NB4 (cell line): ENCODE results near the gene ULK3.

Experiments used
- DNase-seq: peaks from one replicate; pipeline ENCODE4 v3.0.0; 2010; ENCODE audit warnings: low read depth
- H3K4me3 ChIP-seq: one replicate; pipeline ENCODE4 v1.5.1; 2011; ENCODE audit warnings: mild to moderate bottlenecking, low read depth, low read length, moderate library complexity
- MYC ChIP-seq: IDR thresholded peaks from 2 replicates; pipeline ENCODE4 v1.6.1; 2011; ENCODE audit warnings: low read depth, low read length
- POLR2A ChIP-seq: IDR thresholded peaks from 2 replicates; pipeline ENCODE4 v1.6.1; 2011; ENCODE audit warnings: mild to moderate bottlenecking; ENCODE audit not compliant: insufficient read length; ENCODE audit errors: extremely low read depth
- TF ChIP-seq, protein P1 (sequence below): IDR thresholded peaks from 2 replicates; pipeline ENCODE4 v1.6.1; 2011; ENCODE audit warnings: low read depth, low read length
- TF ChIP-seq, protein P2 (sequence below): IDR thresholded peaks from one replicate; pipeline ENCODE4 v1.5.1; 2012; ENCODE audit warnings: low read depth, low read length

Gene ULK3, protein sequence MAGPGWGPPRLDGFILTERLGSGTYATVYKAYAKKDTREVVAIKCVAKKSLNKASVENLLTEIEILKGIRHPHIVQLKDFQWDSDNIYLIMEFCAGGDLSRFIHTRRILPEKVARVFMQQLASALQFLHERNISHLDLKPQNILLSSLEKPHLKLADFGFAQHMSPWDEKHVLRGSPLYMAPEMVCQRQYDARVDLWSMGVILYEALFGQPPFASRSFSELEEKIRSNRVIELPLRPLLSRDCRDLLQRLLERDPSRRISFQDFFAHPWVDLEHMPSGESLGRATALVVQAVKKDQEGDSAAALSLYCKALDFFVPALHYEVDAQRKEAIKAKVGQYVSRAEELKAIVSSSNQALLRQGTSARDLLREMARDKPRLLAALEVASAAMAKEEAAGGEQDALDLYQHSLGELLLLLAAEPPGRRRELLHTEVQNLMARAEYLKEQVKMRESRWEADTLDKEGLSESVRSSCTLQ

DNA sequence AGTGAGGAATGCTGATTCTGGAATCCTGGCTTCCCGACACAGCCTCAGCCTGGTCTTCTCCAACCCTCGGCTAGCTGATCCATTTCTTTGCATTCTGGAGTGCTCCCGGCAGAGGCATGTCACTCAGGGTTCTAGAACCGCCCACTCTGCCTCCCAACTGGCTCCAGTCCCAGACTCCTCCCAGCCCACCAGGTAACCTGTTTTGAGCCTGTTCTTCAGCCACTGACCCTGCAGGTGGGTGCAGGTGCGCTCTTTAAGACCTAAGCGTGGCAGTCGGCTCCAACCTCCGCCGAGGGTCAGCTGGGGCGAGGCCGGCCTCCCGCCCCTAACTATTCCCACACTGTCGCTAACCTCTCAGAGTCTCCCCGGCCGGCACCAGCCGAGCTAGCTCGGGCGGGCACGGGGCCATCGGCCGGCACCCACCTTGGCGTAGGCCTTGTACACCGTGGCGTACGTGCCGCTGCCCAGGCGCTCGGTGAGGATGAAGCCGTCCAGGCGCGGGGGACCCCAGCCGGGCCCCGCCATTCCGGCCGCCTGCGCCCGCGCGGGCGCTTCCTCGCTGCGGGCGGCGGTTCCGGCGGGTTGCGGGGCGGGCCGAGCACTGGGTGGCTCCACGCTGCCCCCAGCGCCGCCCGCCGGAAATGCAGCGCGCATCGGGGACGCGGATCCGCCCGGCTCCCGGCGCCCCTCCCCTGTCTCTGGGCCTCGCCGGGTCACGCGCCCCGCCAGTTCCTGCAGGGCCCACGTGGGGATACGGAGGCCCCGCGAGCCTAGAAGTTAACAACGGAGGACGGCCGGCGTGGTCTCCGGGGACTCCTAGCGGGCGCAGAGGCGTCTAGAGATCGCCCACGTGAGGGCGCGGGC, at the start of gene ULK3:
ULK3 (minus strand) TSS at position 576 of the 864 bp plus-strand sequence; CDS start at position 525, 51 bp downstream.
- DNase-seq = peak; percentile 96
- peak within 1 kb of the TSS; percentile 81 for H3K4me3 ChIP-seq
- TF ChIP-seq, protein P1, sequence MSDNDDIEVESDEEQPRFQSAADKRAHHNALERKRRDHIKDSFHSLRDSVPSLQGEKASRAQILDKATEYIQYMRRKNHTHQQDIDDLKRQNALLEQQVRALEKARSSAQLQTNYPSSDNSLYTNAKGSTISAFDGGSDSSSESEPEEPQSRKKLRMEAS = peak; percentile 97
- TF ChIP-seq POLR2A = peak; percentile 83
- peak; percentile 98 for TF ChIP-seq MYC
- TF ChIP-seq, protein P2, sequence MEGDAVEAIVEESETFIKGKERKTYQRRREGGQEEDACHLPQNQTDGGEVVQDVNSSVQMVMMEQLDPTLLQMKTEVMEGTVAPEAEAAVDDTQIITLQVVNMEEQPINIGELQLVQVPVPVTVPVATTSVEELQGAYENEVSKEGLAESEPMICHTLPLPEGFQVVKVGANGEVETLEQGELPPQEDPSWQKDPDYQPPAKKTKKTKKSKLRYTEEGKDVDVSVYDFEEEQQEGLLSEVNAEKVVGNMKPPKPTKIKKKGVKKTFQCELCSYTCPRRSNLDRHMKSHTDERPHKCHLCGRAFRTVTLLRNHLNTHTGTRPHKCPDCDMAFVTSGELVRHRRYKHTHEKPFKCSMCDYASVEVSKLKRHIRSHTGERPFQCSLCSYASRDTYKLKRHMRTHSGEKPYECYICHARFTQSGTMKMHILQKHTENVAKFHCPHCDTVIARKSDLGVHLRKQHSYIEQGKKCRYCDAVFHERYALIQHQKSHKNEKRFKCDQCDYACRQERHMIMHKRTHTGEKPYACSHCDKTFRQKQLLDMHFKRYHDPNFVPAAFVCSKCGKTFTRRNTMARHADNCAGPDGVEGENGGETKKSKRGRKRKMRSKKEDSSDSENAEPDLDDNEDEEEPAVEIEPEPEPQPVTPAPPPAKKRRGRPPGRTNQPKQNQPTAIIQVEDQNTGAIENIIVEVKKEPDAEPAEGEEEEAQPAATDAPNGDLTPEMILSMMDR = peak; percentile 25

DNA sequence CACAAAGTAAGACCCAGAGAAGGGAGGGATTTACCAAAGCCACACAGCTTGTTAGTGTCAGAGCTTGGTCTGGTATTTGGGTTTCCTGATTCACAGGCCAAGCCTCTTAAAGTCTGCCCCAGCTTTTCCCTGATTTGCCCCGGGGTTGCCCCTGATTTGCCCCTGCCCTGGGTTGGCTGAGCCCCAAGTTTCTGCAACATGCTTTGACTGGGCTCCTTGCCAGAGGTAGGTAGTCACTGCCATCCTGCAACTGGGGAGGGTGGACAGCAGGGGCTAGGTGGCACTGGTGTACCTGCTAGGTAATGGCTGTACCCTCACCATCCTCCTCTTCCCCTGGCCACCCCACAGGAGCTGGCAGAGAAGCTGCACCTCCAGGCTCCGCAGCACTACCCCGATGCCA, 49.4 kb upstream of the ULK3 start:
- TF ChIP-seq, protein P1 = no peak
- no peak for TF ChIP-seq MYC
- TF ChIP-seq, protein P2 = no peak
- TF ChIP-seq POLR2A = no peak
- no peak for DNase-seq
- H3K4me3 ChIP-seq = no peak overlapping the region

DNA sequence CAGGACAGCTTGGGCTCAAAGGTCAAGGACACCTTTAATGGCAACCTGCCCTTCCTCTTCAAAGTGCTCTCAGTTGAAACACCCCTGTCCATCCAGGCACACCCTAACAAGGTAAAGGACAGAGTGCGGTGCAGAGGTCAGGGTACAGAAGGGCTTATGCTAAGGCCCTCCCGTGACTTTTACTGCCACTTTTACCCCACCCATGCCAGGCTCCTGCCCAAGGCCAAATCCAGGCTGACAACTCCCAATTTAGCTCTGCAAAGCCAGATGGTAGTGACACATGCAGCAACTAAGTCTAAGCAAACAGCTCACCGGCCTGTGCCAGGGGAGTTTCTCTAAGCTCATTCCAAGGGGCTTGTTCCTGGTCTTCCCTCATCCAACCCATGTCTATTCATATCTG, 48.5 kb upstream of the ULK3 start:
- TF ChIP-seq, protein P1 = no peak
- no peak for TF ChIP-seq POLR2A
- no peak for TF ChIP-seq MYC
- TF ChIP-seq, protein P2 = no peak
- no peak overlapping the region for H3K4me3 ChIP-seq
- no peak for DNase-seq

DNA sequence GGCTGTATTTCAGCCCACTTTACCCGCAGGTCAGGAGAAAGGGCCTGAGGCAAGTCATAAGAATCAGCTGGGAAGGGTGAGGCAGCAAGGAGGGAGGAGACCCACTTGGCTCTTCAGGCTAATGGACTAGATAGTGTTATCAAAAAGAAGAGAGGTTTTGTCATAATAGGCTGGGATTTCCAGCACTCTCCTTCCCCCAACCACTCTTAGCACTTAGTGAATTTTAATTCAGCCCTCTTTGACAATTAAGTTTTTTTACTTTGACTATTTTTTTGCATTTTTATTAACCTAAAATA, 47.7 kb upstream of the ULK3 start:
- peak overlapping the region; percentile 95 for H3K4me3 ChIP-seq
- TF ChIP-seq, protein P1 = no peak
- TF ChIP-seq MYC = no peak
- TF ChIP-seq POLR2A = no peak
- TF ChIP-seq, protein P2 = no peak
- no peak for DNase-seq

DNA sequence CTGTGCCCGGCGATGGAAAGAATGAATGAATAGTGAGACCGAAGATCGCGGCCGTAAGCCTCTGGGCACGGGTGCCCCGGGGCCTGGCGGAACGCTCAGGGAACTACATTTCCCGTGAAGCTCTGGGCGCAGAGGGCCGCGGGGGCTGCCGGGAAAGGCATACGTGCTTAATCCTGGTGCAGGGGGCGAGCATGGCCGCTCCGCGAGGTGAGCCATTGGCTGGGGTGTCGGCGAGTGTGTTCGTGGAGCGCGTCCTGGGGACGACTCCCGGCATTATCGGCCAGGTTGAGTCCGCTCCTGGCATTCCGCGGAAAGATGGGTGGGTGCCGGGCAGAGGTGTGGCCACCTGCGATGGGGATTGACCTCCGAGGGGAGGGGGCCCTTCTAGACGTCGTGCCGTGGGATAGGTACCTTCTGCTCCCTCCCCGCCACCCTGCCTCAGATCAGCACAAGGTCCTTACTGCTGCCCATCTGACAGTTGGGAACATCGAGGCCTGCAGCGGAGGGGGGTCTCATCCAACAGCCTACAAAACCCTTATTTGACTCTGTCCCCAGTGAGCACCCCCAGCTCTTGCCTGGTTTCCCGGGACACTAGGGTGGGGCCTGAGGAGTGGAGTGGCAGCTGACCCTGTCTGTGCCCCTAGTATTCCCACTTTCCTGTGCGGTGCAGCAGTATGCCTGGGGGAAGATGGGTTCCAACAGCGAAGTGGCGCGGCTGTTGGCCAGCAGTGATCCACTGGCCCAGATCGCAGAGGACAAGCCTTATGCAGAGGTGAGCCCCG, 47.1 kb upstream of the ULK3 start, which contains the start of gene MPI:
MPI (plus strand) TSS at position 160 of the 782 bp plus-strand sequence; CDS start at position 192, 32 bp downstream.
- peak within 1 kb of the TSS; percentile 95 for H3K4me3 ChIP-seq
- TF ChIP-seq POLR2A (peak; percentile 96), MYC (peak; percentile 97)
- TF ChIP-seq, protein P2 = no peak
- TF ChIP-seq, protein P1 = peak; percentile 91
- peak; percentile 89 for DNase-seq
